C4-2B (cell line): ENCODE results near the gene PARD6B.
"Not testable (repeated sequence)": the region's sequence is repeated elsewhere in the genome, so short reads cannot be mapped to it uniquely, and the experiment has no call there.

Experiments used
- H3K27ac ChIP-seq: fragments of 450-650 bp; 2 replicates; pipeline ENCODE4 v1.5.1; 2017
- CTCF ChIP-seq: fragments of 450-650 bp; conservative IDR thresholded peaks from 2 replicates; pipeline ENCODE4 v1.5.1; 2017; ENCODE audit warnings: mild to moderate bottlenecking
- ZFX ChIP-seq: fragments of 450-650 bp; IDR thresholded peaks from 2 replicates; pipeline ENCODE4 v1.6.1; 2017

The PARD6B gene

GRCh38 chr20:50695135-50695872 is 36.1 kb upstream of the PARD6B start:
- H3K27ac ChIP-seq = no peak overlapping the region
- TF ChIP-seq CTCF = no peak
- no peak for TF ChIP-seq ZFX

- not testable (repeated sequence) for H3K27ac ChIP-seq
These were observed 33.1 kb upstream of the PARD6B start for GRCh38 chr20:50698255-50698654.

GRCh38 chr20:50699688-50700087 is 31.7 kb upstream of the PARD6B start:
- TF ChIP-seq CTCF = no peak
- no peak for TF ChIP-seq ZFX
- no peak overlapping the region for H3K27ac ChIP-seq

GRCh38 chr20:50701041-50701963 is 30.1 kb upstream of the PARD6B start:
- TF ChIP-seq CTCF (no peak), ZFX (no peak)
- H3K27ac ChIP-seq = no peak overlapping the region

GRCh38 chr20:50703651-50704438 is 27.5 kb upstream of the PARD6B start:
- not testable (repeated sequence) for H3K27ac ChIP-seq

- no peak overlapping the region for H3K27ac ChIP-seq
- no peak for TF ChIP-seq CTCF
- no peak for TF ChIP-seq ZFX
These were observed 26.9 kb upstream of the PARD6B start for GRCh38 chr20:50704514-50704913.

- TF ChIP-seq CTCF (no peak), ZFX (no peak)
- H3K27ac ChIP-seq = no peak overlapping the region
These were observed 26.4 kb upstream of the PARD6B start for GRCh38 chr20:50704971-50705370.
